ENCODE results near the gene TNFSF13B.
"Not testable (repeated sequence)": the region's sequence is repeated elsewhere in the genome, so short reads cannot be mapped to it uniquely, and the experiment has no call there.

TNFSF13B gene

DNA sequence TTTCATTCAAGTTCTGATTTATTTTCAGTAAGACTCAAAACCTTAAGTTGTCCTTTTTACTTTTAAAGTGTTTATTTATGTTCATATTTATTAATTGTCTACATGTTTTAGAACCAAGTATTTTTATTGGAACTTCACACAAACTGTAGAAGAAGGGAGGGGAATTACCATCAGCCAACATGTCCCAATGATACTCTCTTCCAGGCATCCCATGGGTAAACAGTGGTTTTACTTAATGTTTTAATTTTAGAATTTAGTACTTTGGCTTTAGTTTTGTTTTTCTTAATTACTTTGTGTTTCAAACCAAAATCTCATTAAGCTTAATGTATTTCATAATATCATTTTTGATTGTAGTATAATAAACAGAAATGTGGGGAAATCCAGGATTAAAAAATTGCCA is 5.2 kb downstream of the TNFSF13B start:
- in situ Hi-C loops (cut with HindIII; ENCODE audit: low pct_ligation_motif_present, low pct_unique_long_range_greater_than_20kb, low sequenced_read_pairs) = no loop called here
- DNase-seq = no peak

DNA sequence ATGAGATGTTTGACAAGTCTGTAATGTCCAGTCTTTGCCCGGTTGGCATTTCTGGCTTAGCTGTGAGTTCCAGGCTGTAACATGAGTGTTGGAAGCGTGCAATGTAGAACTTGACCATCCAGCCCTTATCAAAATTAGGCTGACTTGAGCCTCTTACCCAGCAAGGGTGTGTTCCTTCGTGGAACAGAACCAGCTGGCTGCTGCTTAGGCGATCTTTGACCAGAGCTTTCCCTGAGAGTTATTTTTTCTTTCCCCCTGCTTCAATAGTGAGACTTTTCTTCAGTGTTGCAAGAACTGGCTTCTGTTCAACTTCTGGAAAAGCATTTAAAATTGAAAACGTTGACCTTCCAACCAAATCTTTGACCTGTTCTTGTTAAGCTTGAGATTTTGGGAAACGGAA is 6.5 kb downstream of the TNFSF13B start:
- in situ Hi-C loops (cut with HindIII; ENCODE audit: low pct_ligation_motif_present, low pct_unique_long_range_greater_than_20kb, low sequenced_read_pairs) = no loop called here
- no peak for DNase-seq

DNA sequence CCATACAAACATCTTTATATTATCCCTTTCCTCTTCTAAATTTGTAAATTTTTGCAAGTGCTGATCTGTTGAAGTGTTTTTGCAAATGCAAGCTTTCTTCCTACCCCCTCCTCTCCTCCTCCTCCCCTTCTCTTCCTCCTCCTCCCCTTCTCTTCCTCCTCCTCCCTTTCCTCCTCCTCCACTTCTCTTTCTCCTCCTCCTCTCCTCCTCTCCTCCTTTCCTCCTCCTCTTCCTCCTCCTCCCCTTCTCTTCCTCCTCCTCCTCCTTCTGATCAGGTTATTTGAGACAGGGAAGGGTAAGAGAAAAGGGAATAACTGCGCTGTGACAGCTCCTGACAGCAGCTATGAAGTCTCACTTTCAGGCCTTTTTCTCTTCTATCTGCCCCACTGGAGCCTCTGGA is 8.9 kb downstream of the TNFSF13B start:
- in situ Hi-C loops (cut with HindIII; ENCODE audit: low pct_ligation_motif_present, low pct_unique_long_range_greater_than_20kb, low sequenced_read_pairs) = no loop called here
- no peak for DNase-seq

DNA sequence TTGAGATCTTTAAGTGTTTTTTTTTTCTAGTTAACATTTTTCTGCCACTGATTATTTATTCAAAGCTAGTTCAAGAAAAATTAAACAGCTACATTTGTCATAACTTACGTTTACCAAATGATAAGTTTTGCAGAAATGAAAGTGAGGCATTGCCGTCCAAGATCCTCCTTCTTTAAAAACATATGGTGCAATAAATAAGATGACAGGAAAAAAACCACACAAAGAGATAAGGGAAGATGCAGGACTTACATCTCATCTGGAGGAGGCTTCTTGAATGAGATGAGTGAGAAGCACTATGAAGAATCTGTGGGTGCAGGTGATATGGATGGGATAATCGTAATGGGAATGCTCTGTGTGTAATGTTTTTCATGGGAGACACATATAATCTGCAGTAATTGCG is 12.4 kb downstream of the TNFSF13B start:
- DNase-seq = no peak
- in situ Hi-C loops (cut with HindIII; ENCODE audit: low pct_ligation_motif_present, low pct_unique_long_range_greater_than_20kb, low sequenced_read_pairs) = no loop called here

DNA sequence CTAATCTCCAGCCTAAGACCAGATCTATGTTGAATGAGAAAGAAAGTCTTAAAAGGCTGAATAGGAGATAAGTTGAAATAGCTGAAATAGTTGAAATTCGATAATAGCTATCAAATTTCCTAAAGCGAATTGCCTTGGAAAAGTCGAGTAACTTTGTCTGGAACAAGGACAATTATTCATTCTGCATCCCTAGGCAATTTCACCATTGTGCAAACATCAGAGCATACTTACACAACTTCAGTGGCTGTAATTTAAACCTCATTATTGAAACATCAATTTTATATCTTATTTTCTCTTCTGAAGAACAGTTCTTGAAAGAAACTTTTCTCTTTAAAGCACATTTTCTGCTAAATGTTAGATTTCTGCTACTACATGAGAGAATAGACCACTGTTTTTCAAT is 13.6 kb downstream of the TNFSF13B start:
- no peak for DNase-seq
- in situ Hi-C loops (cut with HindIII; ENCODE audit: low pct_ligation_motif_present, low pct_unique_long_range_greater_than_20kb, low sequenced_read_pairs) = no loop called here

DNA sequence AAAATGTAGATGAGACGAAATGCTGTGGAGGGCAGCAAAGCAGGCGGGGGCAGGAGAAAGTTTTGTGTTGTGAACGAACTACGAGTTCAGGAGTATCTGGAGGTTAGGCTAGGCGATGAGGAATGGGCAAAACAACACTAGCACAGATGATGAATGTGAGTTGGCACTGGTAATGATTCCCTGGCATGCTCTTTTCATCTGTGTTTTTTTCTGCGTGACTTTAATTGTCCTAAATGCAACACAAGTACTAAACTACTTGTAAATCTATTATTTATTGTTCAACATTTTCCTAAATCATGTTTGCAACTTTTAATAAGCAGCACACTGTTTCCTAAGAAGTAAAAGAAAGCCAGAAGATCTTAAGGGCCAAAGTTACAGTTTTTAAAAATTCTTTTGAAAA is 19.2 kb downstream of the TNFSF13B start:
- in situ Hi-C loops (cut with HindIII; ENCODE audit: low pct_ligation_motif_present, low pct_unique_long_range_greater_than_20kb, low sequenced_read_pairs) = no loop called here
- DNase-seq = no peak

DNA sequence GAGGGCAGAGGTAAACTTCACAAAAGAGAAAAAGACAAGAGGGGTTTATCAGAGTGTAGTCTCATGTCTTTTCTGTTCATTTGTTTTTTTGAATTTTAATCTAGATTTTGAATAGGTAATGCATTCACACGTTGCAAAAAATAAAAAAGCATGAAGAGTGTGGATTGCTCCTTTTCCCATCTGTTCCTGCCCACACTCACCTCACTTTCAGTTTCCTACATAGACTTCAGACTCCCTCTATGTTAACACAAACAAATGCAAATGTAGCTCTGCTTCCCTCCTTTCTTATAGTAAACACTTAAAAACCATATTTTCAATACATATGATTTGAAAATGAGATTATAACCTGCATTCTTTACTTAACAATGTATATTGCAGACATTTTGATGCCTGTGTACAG is 20.3 kb downstream of the TNFSF13B start:
- in situ Hi-C loops (cut with HindIII; ENCODE audit: low pct_ligation_motif_present, low pct_unique_long_range_greater_than_20kb, low sequenced_read_pairs) = no loop called here
- DNase-seq = no peak

DNA sequence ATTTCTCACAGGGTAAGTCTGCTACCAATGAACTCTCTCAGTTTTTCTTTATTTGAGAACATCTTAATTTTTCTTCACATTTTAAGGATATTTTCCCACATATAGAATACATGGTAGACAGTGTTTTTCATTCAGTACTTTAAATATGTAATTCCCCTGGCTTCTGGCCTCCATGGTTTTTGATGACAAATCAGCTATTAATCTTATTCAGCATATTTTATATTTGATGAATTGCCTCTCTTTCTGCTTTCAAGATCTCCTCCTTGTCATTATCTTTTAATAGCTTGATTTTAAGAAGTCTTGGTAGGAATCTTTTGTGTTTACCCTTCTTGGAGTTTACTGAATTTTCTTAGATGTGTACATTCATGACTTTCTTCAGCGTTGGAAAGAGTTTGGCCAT is 27.6 kb downstream of the TNFSF13B start:
- in situ Hi-C loops (cut with HindIII; ENCODE audit: low pct_ligation_motif_present, low pct_unique_long_range_greater_than_20kb, low sequenced_read_pairs) = no loop called here
- no peak for DNase-seq

DNA sequence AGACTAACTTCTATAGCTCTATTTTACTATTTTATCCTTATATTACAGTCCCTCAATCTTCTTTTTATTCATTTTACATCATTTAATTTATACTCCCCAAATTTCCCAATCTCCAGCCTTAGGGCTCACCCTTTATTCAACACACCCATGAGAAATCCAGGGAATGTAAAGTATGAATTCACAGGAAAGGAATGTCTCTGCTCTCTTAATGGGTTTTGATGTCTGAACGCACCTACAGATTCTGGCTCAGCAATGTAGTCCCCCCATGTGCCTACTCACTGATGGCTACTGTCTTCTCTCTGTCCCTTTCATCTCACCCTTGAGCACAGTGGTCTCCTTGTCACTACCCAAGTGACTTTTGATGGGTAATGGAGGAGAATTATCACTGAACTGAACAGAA is 32.8 kb downstream of the TNFSF13B start:
- peak; percentile 32 for DNase-seq
- in situ Hi-C loops (cut with HindIII; ENCODE audit: low pct_ligation_motif_present, low pct_unique_long_range_greater_than_20kb, low sequenced_read_pairs) = no loop called here

DNA sequence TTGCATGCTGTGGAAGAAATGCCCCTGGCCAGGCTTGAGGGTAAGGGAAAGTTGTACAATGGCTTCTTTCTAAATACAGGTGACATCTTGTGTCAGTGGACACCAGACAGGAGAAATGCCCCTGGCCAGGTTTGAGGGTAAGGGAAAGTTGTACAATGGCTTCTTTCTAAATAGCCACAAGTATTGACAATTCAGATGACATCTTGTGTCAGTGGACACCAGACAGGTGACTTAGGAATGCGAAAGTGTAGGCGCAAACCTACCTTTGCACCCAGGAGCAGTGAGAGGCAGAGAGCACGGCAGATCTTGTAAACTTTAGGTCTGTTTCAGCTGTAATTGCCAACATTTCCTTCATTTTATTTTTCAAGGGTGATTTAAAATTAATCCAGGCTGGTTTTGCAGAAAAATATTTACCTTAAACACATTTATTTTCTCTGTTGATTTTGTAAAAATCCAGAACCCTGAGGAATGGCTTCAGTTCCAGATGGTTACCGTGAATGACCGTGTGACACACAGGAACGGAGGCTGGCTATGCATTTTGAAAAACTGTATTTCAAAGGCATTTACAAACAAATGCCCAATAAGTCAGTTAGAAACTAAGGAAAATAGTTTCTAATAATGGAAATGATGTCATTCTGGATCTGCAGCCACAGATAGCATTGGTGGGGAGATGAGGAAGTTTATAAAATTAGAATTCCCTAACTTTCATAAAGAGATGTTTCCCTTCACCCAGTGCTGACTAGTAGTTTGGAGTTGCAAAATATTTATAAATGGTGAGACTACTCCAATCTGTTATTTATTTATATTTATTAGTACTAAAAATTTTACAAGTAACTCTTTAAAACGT is 34.9 kb downstream of the TNFSF13B start:
- DNase-seq = peak; percentile 1
- in situ Hi-C loops (cut with HindIII; ENCODE audit: low pct_ligation_motif_present, low pct_unique_long_range_greater_than_20kb, low sequenced_read_pairs) = no loop called here

DNA sequence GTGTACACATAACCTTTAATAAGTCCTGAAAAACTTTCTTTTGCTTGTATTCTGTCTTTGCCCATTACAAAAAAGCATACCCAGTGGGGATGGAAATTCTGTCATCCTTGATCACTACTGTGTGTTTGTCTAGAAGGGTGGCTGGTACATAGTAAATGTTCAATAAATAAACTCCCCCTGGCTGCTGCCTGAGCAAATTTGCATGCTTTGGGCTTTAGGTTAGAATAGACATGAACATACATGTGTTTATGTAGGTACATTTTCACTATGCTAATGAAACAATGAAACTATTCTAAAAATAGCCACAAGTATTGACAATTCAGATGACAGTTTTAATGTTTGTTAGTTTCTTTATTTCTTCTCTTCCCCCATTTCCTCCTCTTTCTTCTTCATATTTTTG is 36.1 kb downstream of the TNFSF13B start:
- in situ Hi-C loops (cut with HindIII; ENCODE audit: low pct_ligation_motif_present, low pct_unique_long_range_greater_than_20kb, low sequenced_read_pairs) = no loop called here
- DNase-seq = no peak

DNA sequence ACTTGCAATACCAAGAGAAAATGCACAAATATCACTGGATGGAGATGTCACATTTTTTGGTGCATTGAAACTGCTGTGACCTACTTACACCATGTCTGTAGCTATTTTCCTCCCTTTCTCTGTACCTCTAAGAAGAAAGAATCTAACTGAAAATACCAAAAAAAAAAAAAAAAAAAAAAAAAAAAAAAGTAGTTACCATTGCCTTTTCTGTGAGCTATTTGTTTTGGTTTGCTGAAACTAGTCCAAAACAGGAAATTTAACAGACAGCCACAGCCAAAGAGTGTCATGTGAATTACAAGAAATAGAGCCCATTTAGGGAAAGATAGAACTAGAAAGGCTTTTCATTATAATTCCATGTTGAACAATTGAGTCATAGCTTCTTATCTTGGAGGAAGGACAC is 37.3 kb downstream of the TNFSF13B start:
- in situ Hi-C loops (cut with HindIII; ENCODE audit: low pct_ligation_motif_present, low pct_unique_long_range_greater_than_20kb, low sequenced_read_pairs) = no loop called here
- no peak for DNase-seq

DNA sequence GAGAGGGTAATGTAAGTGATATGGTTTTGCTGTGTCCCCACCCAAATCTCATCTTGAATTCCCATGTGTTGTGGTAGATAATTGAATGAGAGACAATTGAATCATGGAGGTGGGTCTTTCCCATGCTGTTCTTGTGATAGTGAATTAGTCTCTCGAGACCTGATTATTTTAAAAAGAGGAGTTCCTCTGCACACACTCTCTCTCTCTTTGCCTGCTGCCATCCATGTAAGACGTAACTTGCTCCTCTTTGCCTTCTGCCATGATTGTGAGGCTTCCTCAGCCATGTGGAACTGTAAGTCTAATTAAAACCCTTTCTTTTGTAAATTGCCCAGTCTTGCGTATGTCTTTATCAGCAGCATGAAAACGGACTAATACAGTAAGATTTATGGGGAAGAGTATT is 42.1 kb downstream of the TNFSF13B start:
- in situ Hi-C loops (cut with HindIII; ENCODE audit: low pct_ligation_motif_present, low pct_unique_long_range_greater_than_20kb, low sequenced_read_pairs) = not testable (repeated sequence)

DNA sequence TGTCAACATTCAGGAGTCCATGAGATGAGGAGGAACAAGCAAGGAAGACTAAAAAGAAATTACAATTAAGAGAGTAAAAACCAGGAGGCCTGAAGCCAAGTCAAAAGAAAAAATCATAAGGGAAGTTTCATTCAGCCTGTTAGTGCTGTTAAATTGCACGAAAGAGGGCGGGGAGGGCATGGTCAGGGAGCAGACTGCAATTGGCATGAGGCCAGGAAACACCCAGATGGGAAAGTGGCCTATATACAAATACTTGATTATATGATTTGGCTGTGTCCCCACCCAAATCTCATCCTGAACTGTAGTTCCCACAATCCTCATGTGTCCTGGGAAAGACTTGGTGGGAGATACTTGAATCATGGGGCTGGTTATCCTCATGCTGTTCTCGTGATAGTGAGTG is 43.9 kb downstream of the TNFSF13B start:
- in situ Hi-C loops (cut with HindIII; ENCODE audit: low pct_ligation_motif_present, low pct_unique_long_range_greater_than_20kb, low sequenced_read_pairs) = no loop called here
- DNase-seq = no peak

More for the DNA sequence above, 42.1 kb downstream of the TNFSF13B start:
- DNase-seq = not testable (repeated sequence)

DNA sequence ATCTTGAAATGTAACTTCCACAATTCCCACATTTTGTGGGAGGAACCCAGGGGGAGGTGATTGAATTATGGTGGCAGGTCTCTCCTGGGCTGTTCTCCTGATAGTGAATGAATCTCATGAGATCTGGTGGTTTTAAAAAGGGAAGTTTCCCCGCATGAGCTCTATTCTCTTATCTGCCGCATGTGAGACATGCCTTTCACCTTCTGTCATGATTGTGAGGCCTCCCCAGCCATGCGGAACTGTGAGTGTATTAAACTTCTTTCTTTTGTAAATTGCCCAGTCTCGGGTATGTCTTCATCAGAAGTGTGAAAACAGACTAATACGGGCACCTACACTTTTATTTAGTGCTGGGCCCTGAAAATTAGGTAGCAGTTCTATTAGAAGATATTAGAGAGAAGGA is 45.8 kb downstream of the TNFSF13B start:
- no peak for DNase-seq
- in situ Hi-C loops (cut with HindIII; ENCODE audit: low pct_ligation_motif_present, low pct_unique_long_range_greater_than_20kb, low sequenced_read_pairs) = no loop called here

DNA sequence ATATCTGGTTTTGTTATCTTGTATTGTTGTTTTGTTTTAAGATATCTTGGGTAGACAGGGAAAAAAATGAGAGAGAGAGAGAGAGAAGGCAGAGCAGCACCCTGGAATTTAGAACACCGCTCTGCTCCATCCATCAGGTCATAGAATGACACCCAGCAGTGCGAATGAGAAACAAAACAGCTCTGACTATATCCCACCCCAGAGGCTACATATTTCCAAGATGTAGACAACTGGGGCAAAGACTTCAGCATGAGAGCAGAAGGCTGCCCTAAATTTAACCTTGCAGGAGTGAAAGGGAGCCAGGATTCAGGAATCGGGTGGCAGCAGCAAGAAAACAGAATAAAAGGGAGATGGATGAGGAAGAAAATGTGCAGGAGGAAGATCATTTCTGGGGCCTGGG is 46.5 kb downstream of the TNFSF13B start:
- in situ Hi-C loops (cut with HindIII; ENCODE audit: low pct_ligation_motif_present, low pct_unique_long_range_greater_than_20kb, low sequenced_read_pairs) = no loop called here
- no peak for DNase-seq

DNA sequence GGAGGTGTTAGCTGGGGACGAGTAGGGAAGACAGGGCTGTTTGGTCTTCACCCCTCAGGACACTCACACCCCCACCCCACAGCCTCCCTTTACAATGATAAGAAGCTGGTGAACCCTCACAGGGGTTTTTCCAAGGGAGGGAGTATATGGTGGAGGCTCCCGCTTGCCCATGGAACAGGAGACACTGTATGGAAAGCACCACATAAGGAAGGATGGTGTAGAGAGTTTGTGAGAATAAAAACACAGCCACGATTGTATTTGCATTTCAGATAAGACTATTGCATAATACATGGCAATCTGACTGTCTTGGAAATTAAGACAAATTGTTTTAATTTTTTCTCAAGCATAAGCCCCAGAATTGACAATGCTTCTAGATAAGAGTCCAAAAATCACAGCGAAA is 46.9 kb downstream of the TNFSF13B start:
- DNase-seq = no peak
- in situ Hi-C loops (cut with HindIII; ENCODE audit: low pct_ligation_motif_present, low pct_unique_long_range_greater_than_20kb, low sequenced_read_pairs) = no loop called here

DNA sequence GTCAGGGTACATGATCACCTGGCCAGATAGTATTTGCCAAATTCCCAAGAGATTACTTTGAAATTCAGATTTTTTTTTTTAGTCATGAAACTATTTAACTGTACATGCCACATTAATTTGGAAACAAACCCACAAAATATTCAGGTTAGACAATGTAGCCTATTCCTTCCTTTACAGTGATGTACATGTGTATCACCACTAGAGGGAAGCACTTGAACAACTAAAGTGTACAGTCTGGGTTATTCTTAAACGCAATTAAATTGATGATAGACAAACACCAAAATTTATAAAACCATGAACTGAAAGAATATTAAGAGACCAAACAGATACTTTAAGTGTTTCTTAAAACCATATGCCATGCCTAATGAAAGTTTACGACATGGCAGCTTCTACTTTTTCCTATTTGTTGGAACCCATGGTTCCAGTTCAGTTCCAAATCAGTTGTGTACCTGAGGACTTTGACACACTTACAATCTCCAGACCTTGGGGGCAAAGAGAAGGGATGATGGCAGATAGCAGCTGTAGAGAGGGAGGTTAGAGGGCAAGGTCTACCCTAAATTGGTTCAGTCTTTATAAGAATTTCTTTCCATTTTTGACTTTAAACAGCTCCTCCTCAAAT is 52.8 kb downstream of the TNFSF13B start:
- peak; percentile 42 for DNase-seq
- in situ Hi-C loops (cut with HindIII; ENCODE audit: low pct_ligation_motif_present, low pct_unique_long_range_greater_than_20kb, low sequenced_read_pairs) = no loop called here

DNA sequence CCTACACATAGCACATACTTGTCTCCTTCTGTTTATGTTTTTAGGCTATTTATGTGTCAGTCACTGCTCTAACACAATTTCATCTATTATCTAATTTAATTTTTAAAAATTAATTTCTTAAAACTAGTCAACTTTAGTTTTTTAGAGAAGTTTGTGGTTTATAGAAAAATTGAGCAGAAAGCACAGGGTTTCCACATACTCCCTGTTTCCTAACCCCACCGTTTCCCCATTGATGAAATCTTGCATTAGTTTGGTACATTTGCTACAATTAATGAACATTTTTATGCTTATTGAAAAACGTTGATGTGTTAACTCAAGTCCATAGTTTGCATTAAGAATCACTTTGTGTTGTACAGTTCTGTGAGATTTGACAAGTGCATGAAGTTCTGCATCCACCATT is 53.5 kb downstream of the TNFSF13B start:
- DNase-seq = no peak
- in situ Hi-C loops (cut with HindIII; ENCODE audit: low pct_ligation_motif_present, low pct_unique_long_range_greater_than_20kb, low sequenced_read_pairs) = no loop called here

DNA sequence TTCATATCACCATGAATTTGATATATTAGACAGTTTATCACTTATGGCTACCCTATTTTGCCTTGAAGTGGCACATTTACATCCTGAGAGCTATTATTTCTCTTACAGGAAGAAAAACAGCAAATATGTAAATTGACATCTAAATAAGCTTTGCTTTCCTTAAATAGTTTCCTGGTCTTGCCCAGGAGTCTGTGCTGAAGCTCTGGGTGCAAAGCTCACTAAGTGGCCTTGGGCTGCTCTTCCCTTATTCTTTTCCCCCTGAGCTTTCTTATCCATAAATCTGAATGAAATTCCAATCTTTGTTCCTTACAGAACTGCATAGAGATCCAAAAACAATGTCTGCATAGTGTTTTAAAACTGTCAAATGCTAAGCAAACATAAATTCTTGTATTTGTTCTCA is 56.3 kb downstream of the TNFSF13B start:
- no peak for DNase-seq
- in situ Hi-C loops (cut with HindIII; ENCODE audit: low pct_ligation_motif_present, low pct_unique_long_range_greater_than_20kb, low sequenced_read_pairs) = no loop called here
